GM13977 (cell line): ENCODE measurements around the gene MACROD2.

ENCODE experiments used
- DNase-seq: peaks from one replicate; pipeline ENCODE4 v3.0.0; 2012; ENCODE audit warnings: low spot score
- CTCF ChIP-seq: IDR thresholded peaks from 2 replicates; pipeline ENCODE4 v1.5.1; 2012; ENCODE audit warnings: mild to moderate bottlenecking, control low read depth; ENCODE audit not compliant: insufficient read depth; ENCODE audit errors: extremely low read depth, missing control alignments
- in situ Hi-C: fragments of 300-500 bp; cut with MboI; formaldehyde crosslinking; loops from one replicate; pipeline ENCODE4 v1.12.0; 2022; ENCODE audit warnings: low sequenced_read_pairs, low pct_unique_long_range_greater_than_20kb, mixed read lengths, inconsistent platforms; ENCODE audit not compliant: unreplicated experiment

The MACROD2 gene

DNA sequence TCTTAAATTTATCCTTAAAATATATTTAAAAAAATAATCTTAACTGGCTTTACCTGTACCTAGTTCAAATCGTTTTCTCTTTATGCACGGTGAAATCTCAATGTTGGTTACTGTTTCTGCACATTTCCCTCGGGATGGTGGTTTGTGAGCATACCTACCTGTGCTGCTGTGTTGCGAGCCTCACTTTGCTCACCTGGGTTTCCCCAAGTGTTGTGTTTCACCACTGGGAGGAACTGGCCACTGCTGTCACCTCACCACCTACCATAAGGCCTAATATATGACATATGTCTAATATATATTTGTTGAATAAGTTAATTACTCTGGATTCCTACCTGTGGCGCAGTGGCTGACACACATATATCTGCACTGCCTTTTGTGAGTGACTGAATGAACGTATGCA is 835.6 kb downstream of the MACROD2 start:
- DNase-seq = no peak
- in situ Hi-C loops = no loop called here
- TF ChIP-seq CTCF = no peak

DNA sequence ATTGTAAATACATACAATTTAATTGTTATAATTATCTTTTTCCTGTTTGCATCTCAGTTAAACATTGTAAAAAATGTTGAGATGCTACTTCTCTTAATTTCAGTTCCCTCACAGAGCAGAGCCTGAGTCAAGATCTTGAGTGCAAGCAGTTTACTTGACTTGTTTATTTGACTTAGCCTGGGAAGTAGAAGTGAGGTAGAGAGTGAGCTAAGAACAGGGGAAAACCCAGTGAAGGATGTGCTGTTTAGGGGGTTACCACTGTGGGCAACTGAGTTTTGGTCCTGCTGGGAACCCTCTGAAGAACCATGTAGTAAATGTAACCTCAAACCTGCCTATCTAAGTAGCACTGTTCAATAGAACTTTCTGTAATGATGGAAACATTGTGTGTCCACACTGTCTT is 837.3 kb downstream of the MACROD2 start:
- in situ Hi-C loops = no loop called here
- no peak for DNase-seq
- no peak for TF ChIP-seq CTCF

- DNase-seq = no peak
- in situ Hi-C loops = no loop called here
- no peak for TF ChIP-seq CTCF
Measured at GRCh38 chr20:14838663-14839628, 843.6 kb downstream of the MACROD2 start.

- DNase-seq = no peak
- no peak for TF ChIP-seq CTCF
- in situ Hi-C loops = no loop called here
Measured at GRCh38 chr20:14845199-14846160, 850.2 kb downstream of the MACROD2 start.

GRCh38 chr20:14848806-14849205 is 853.5 kb downstream of the MACROD2 start:
- in situ Hi-C loops = no loop called here
- TF ChIP-seq CTCF = no peak
- no peak for DNase-seq

DNA sequence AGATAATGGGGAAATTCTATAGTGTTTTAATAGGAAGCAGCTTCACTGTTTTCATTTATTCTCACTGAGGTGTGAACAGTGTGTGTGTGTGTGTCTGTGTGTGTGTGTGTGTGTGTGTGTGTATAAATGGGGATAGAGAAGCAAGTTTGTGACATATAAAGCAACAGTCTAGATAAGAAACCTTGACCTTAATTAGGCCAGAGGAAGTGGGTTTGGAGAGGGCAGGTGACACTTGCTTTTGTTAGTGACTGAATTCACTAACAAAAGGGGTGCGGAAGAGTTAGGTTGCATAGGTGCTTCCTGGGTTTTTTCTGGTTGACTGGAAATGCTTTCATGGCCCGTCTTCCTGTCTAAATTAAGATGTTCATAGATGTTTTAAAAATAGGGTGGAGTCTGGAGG is 857.8 kb downstream of the MACROD2 start:
- no peak for TF ChIP-seq CTCF
- no peak for DNase-seq
- in situ Hi-C loops = no loop called here
